HK-2 (cell line): ENCODE measurements around the gene AK2.
"Not testable (repeated sequence)": the region's sequence is repeated elsewhere in the genome, so short reads cannot be mapped to it uniquely, and the experiment has no call there.

Experiments used
- DNase-seq: peaks from one replicate; pipeline ENCODE4 v3.0.0-alpha.2; 2018; ENCODE audit not compliant: unreplicated experiment

AK2 gene

DNA sequence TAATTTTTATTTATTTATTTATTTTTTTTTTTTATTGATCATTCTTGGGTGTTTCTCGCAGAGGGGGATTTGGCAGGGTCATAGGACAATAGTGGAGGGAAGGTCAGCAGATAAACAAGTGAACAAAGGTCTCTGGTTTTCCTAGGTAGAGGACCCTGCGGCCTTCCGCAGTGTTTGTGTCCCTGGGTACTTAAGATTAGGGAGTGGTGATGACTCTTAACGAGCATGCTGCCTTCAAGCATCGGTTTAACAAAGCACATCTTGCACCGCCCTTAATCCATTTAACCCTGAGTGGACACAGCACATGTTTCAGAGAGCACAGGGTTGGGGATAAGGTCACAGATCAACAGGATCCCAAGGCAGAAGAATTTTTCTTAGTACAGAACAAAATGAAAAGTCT lies 63.2 kb downstream of the AK2 start:
- DNase-seq = not testable (repeated sequence)

DNA sequence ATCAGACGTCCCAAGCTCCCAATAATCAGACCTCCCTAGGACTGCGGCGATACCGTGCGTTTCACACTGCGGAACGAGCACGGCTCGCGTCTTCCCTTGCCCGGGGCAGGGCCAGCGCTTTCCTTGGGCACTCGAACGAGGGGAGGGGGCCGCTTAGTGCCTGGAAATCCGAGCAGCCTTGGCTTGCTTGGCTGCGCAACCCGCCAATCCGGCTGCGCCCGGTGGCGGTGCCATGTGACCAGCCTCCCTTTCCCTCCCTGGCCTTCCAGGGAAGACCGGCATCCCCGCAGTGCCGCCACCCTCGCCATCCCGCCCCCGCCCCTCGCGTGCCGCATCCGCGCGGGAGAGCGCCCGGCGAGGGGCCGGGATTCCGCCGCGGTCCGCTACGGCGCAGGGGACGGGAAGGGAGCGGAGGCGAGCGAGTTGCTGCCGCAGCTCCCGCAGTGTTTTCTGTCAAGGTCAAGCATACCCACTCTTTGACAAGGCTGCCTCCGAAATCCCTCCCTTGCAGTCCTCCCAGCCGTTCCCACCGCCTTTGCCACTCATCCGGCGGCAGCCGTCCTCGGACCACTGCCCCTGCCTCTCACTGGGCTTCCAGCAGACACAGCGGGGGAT lies 63.8 kb downstream of the AK2 start:
- no peak for DNase-seq

DNA sequence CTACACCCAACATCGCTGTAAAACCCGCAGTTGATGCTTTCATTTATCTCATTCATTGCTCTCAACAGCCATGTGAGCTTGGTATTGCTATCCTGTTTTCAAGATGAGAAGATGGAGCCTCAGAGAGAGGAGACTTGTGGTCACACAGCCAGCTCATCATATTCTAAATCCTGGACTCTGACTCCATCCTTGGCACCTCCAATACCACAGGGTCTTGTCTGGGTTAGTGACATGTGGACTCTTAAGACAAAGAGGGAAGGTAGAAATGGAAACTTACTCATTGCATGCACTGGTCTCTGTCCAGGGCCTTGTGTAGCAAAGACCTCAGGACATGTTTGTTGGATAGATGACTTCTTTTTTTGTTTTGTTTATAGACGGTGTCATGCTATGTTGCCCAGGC lies 65.1 kb downstream of the AK2 start:
- no peak for DNase-seq

DNA sequence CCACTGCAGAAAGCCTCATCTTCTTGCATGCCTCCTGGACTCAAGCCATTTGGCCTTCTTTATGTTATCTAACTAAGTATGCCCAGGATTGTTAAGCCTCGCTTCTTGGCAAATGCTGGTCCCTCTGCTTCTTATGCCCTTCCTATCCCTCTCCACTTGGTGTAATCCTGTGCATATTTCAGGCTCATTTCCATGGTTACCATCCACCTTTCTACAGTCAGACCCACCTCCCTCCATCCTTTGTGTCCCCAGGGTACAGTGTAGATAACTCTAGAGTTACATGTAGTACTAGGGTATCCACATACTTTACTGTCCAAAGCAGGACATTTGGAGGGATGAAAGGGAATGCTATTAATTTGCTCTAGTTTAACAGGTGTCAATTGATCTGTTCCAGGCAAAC lies 65.5 kb downstream of the AK2 start:
- no peak for DNase-seq

DNA sequence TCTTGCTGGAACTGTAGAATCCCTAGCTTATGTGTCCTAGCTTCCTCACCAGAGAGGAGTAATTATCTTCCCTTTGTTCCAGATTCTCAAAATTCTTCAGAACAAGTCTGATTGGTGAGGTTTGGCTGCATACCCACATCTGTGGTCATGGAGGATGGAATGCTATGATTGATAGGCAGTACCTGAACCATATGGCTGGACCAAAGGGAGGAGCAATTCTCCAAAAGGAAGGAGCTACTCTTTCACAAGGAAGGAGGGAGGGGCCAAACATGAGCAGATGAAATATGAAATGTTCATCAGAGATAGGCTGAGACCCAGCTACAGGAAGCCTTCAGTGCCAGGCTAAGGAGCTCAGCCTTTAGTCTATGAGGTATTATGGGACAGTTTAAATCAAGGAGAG lies 67.1 kb downstream of the AK2 start:
- DNase-seq = no peak

DNA sequence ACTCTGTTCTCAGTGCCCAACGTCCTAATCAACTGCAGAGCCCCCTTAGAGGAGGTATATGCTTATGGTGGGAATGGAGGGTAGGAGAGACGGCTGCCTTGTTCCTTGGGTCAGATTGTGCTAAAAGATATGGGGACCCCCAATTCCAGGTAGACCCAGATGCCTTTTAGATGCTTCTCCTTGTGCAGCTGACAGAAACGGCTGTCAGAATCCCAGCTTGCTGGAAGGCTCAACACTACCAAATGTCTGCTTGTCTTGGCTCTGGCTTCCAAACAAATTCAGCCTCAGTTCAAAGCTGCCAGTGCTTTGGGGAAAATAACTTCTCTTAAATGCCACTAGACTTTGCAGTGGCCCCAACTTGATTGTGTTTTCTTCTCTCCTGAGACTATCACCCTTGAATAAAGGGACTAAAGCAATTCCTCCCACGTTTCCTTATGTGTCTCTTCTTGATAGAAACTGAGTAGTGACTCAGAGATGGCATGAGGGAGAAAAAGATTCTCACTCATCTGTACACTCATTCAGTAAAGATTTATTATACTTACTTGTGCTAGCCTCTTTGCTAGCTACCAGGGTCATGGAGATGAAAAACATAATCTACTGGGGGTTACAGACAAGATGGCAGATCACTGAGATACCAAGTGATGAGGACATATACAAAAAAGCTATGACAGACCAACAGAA lies 68.7 kb downstream of the AK2 start:
- no peak for DNase-seq

DNA sequence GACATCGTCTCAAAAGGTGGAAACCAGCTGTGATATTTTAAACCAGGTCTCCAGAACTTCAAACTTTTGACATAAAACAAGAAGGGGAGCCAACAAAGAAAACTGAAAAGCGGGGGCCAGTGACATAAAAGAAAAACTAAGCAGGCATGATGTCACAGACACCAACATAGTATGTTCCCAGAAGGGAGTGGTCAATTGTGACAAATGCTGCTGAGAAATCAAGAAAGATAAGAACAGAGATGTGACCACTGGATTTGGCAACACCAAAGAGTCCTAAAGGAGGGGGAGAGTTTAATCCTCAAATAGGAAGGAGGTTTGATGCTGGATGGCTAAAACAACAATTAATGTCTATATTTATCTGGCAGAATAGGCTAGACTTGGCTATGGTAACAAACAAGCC lies 69.8 kb downstream of the AK2 start:
- no peak for DNase-seq

DNA sequence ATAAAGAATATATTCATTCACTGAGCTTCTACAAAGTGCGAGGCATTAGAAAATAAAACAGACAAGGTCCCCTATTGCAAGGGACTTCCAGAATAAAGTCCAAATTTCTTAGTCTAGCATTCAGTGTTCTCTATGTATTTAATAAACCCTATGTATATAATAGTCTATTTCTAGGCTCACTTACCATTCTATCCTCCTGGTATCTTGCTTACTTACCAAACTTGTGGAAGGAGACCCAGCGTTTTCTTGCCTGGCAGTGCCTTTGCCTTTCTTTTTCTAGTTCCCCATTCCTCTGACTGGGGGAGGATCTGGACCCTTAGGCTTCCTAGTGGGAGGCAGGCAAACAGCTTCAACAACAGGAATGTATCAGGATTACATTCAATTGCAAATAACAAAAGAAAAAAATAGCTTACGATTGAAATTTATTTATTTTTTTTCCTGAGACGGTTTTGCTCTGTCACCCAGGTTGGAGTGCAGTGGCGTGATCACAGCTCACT lies 71.4 kb downstream of the AK2 start:
- no peak for DNase-seq

DNA sequence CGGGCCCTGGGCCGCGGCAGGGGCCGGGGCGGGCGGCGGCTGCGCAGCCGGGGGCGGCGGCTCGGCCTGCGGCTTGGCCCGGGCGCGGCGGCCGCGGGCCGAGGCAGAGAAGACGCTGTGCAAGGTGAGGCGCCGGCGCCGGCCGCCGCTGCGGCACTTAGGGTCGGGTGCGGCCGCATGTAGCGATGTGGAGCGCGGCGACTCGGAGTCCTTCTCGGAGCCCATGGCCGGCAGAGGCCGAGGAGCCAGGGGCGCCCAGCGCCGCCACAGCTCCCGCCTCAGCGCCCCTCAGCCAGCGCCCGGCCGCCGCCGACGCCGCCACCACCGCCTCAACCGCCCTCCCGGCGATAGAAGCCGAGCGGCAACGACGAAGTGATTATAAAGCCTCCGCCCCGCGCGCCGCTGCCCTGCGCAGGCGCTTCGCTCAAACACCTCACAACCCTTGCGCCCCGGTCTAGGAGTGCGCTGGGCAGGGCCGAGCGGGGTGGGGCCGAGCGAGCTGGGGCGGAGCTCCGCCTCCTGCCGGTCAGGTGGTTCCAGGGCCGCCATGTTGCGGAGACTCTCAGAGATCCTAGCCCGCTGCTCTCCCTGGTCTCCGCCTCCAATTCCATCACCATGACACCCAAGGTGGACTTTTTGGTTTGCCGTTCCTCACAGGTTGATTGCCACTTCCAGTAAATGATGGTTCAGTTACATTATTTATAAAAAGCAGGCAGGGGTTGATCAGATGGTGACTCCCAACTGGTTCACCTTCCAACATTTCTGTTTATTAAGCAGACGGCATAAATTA lies 72.0 kb downstream of the AK2 start, which contains the start of gene RNF19B:
Gene RNF19B (minus strand): TSS at position 349 of the 790 bp plus-strand sequence. CDS start 124 bp downstream, at position 225.
- DNase-seq = peak; percentile 97

DNA sequence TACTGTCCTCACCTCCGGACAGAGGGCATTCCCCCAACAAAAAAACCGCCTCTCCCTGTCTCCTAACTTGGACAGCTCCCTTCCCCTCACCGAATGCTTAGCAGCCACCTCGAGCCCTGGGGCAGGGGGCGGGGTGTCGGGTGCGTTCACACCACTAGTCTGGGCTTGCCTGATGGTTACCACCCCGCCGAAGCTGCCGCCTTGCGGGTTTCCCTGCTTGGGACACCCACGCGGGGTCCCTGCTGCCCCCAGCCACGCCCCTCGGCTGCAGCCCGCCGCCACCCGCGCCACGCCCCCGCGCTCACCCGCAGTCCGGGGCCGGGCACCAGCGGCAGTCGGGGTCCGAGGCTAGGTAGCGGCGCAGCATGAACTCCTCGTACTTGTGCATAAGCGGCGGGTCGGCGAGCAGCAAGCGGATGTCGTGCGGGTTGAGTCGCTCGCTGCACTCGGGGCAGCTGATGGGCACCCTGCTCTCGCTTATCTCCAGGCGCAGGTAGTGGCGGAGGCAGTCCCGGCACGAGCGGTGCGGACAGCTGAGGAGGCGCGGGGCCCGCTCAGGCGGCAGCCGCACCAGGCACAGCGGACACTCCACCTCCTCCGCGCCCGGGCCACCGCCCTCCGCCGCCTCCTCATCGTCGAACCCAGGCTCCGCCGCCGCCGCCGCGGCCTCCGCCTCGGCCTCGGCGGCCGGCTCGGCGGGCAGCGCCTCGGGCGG lies 72.8 kb downstream of the AK2 start:
- peak; percentile 64 for DNase-seq

DNA sequence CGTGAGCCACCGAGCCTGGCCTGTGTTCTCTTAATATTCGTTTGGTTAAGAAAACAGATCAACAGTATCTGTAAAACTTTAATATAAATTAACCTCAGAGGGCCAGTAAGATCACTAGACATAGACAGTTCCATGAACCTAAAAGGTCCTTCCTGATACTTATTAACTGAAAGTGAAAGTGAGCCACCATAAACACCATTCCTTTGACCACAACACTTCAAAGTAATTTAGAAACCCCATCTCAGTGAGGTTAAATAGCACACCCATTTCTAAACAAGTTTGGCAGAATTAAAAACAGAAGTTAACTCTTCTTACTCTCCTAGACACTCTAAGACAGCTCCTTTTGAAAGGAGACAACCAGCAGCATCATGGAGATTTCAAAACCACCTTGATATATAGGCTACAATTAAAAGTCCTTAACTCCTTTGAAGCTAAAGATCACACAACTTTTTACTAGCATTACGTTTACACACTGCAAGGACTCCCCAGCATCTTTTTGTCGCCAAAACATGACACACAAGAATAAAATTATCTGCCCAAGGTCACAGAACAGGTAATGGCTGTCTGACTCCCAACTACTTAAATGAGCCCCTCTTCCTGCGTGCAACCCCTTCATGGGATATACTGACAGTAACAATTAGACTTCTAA lies 74.3 kb downstream of the AK2 start:
- DNase-seq = no peak

DNA sequence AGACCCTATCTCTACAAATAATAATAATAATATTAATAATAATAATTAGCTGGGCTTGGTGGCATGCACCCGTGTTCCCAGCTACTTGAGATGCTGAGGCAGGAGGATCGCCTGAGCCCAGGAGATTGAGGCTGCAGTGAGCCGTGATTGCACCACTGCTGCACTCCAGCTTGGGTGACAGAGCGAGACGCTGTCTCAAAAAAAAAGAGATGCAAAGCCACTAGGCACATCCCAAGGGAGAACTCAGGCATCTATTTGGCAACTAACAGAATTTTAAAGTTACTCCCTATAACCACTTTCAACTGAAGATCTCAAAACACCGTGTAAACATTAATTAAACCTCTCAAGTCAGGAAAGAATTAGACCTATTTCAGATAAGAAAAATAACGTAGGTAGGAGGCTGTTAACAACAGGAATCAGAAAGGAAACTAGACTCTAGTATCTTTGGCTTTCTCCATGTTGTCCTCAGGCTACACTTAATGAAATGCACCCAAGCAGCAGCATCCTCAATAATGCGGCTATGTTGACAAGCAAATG lies 75.8 kb downstream of the AK2 start:
- no peak for DNase-seq

DNA sequence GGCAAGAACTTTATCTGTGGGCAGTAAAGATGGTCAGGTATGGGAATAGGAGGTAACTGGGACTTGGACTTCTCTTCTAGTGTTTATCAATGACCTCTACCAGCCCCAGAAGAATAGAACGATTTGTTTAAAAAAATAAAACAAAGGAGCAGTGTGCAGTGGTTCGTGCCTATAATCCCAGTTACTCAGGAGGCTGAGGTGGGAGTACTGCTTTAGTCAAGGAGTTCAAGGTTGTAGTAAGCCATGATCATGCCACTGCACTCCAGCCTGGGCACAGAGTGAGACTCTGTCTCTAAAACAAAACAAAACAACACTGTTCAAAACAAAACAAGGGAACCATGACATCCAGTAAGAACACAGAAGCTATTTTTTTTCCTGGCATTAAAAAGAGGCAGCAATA lies 76.3 kb downstream of the AK2 start:
- no peak for DNase-seq

DNA sequence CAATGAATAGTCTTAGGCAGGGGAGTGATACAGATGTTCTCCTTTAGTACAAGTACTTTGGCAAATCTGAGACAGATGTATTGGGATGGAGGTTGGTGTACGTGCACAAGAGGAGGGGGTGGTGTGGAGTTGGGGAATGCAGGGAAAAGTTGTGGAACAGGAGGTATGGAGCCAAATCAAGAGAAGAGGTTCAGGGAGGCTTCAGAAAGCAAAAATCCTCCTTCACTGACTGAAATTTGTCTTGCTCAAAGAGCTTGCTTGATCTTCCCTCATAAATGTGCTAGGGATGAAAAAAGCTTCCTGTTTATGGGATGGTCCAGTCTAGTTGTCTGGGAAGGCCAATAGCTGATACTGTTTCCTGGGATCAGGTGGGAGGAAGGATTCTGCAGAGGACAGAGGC lies 77.9 kb downstream of the AK2 start:
- no peak for DNase-seq
